Psoas muscle (tissue), 8 donors: ENCODE results near the gene PDLIM4. TPM values are rescaled to one million over a fixed set of nuclear protein-coding genes. Genes with fewer than 3 reads are reported as not detected.

Experiments used
- ATAC-seq, 4 donors: fragments of 200-7000 bp; cut with Tn5 transposase; one replicate each; pipeline ENCODE4 v1.9.1; 2020; ENCODE audit warnings: moderate library complexity in 3 of 4, mild to moderate bottlenecking in 2 of 4
- DNase-seq, 2 donors: peaks; one replicate each; pipeline ENCODE4 v3.0.0-alpha.2; 2020
- H3K27ac ChIP-seq: fragments of 200-600 bp; one replicate; pipeline ENCODE4 v1.8.0; 2022
- H3K27me3 ChIP-seq, 3 donors: fragments of 200-600 bp in 1 of 3; one replicate each; pipeline versions ENCODE4 v1.6.1 to v1.8.0; 2013 to 2022; ENCODE audit warnings: low read length in 2 of 3, mild to moderate bottlenecking in 2 of 3, moderate library complexity in 1 of 3; ENCODE audit not compliant: insufficient read depth in 3 of 3
- H3K36me3 ChIP-seq, 2 donors: fragments of 200-600 bp in 1 of 2; one replicate each; pipeline versions ENCODE4 v1.6.1 to v1.8.0; 2013 to 2022; ENCODE audit warnings: low read depth in 1 of 2, mild to moderate bottlenecking in 1 of 2, moderate library complexity in 1 of 2; ENCODE audit not compliant: insufficient read depth in 1 of 2
- H3K4me1 ChIP-seq: fragments of 200-600 bp; one replicate; pipeline ENCODE4 v1.8.0; 2022
- H3K4me3 ChIP-seq: fragments of 200-600 bp; one replicate; pipeline ENCODE4 v1.8.0; 2022; ENCODE audit warnings: mild to moderate bottlenecking
- H3K9me3 ChIP-seq: fragments of 200-600 bp; one replicate; pipeline ENCODE4 v1.8.0; 2022
- WGBS, 3 donors: extraction: QIAGEN DNeasy Blood & Tissue Kit; methylation state at CpG; one replicate each; pipeline versions ENCODE4 v1.1.6 to v1.1.7; 2013; 5-methylcytosine and 5-hydroxymethylcytosine counted together
- intact Hi-C, 2 donors: fragments of 100-400 bp; cut with DNase I; formaldehyde crosslinking; loops; one replicate each; pipeline versions ENCODE4 v1.11.0 to v1.14.2; 2022
- polyA plus RNA-seq, 3 donors: library from polyadenylated mRNA; stranded (reverse); fragments of 200-250 nt; gene quantifications; one replicate each; pipeline ENCODE4 v1.2.3, GENCODE V29; 2013
- total RNA-seq, 4 donors: library from RNA; stranded (reverse); fragmentation: NEBNext Ultra II Directional in 2 of 4; extraction: Animal tissue kit (Norgen Biotek cat#: 25700) in 2 of 4; gene quantifications; one replicate each; pipeline versions ENCODE4 v1.2.1 to v1.2.4, GENCODE V29; 2021 to 2023
- TF ChIP-seq, protein P1 (sequence below): fragments of 200-600 bp; IDR thresholded peaks from one replicate; pipeline ENCODE4 v1.8.0; 2022; ENCODE audit warnings: antibody characterized with exemption
- donor health status: healthy with polysubstance abuse.
- donor health status: DM: no; HTN: no; CAD: no; lungs with moderate emphysema.
- donor health status: Bipolar disorder and iron deficiency.
- donor health status: healthy.
- donor health status: DM: yes; HTN: yes; CAD: no.
- donor health status: DM: no; HTN: no; CAD: no.
- donor health status: DM: no; HTN: no; CAD: no.
- donor health status: DM: yes; HTN: yes; CAD: no.

PDLIM4 gene
- total and polyA plus RNA-seq, 7 donors, result 1.8 to 6.6 (median 5.6) TPM

DNA sequence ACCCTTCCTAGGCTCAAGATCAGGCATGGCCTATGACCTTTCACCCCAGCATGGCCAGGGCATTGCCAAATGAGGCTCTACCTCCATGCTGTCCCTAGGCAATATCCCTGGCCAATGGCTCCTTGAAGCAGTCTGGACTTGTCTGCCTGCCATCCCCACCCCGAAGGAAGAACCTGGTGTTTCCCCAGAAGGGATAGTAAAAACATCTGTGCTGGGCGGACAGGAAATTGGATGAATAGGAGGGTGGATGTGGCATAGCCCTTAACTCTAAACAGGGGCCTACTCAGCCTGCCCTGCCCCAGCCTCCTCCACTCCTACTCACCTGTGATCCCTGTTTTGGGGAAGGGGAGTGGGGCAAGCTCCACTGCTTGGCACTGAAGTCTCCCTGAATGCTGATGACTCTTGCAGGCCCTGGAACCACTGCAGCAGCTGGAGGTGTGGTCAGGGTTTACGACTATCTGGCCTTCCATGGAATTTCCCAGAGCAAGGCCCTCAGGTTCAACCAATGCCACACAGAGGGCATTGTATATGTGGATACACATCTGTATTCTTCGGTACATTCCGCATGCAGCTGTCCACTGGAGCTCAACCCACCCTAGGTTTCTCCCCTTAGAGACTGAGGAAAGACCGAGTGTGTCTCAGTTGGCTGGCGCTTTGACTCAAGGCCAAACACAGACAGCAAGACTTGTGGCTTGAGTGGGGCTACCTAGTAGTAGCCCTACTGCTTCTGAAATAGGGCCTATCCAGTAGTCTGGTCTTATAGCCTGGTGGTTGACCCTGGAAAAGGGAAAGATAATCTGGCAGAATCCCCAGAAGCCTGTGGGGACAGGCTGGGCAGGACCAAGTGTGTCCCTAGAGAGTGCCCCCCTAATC is 23.4 kb upstream of the PDLIM4 start:
- Histone ChIP-seq H3K4me3 (no peak overlapping the region), H3K27me3 (no peaks in the 10 kb centered on the region), H3K4me1 (no peaks in the 10 kb centered on the region), H3K36me3 (no peaks in the 10 kb centered on the region), H3K9me3 (no peaks in the 10 kb centered on the region), H3K27ac (no peak overlapping the region)
- TF ChIP-seq, protein P1, sequence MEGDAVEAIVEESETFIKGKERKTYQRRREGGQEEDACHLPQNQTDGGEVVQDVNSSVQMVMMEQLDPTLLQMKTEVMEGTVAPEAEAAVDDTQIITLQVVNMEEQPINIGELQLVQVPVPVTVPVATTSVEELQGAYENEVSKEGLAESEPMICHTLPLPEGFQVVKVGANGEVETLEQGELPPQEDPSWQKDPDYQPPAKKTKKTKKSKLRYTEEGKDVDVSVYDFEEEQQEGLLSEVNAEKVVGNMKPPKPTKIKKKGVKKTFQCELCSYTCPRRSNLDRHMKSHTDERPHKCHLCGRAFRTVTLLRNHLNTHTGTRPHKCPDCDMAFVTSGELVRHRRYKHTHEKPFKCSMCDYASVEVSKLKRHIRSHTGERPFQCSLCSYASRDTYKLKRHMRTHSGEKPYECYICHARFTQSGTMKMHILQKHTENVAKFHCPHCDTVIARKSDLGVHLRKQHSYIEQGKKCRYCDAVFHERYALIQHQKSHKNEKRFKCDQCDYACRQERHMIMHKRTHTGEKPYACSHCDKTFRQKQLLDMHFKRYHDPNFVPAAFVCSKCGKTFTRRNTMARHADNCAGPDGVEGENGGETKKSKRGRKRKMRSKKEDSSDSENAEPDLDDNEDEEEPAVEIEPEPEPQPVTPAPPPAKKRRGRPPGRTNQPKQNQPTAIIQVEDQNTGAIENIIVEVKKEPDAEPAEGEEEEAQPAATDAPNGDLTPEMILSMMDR, result no peak
- 83 to 88% (median 85%) methylated on average over 7 of the region's 7 CpGs for WGBS, 3 donors
- no peak for DNase-seq
- intact Hi-C loops, result no loop called here
- no peak for ATAC-seq

GRCh38 chr5:132234684-132235062 is 22.8 kb upstream of the PDLIM4 start:
- H3K4me3 ChIP-seq, result no peak overlapping the region
- 92 to 100% (median 92%) methylated on average over 2 of the region's 2 CpGs for WGBS, 3 donors
- H3K4me1 ChIP-seq, result no peaks in the 10 kb centered on the region
- ATAC-seq (no peak), DNase-seq (no peak)
- H3K9me3 ChIP-seq, result no peaks in the 10 kb centered on the region
- no peak overlapping the region for H3K27ac ChIP-seq
- no peaks in the 10 kb centered on the region for H3K36me3 ChIP-seq
- H3K27me3 ChIP-seq, result no peaks in the 10 kb centered on the region
- TF ChIP-seq, protein P1, result no peak
- intact Hi-C loops, result no loop called here

DNA sequence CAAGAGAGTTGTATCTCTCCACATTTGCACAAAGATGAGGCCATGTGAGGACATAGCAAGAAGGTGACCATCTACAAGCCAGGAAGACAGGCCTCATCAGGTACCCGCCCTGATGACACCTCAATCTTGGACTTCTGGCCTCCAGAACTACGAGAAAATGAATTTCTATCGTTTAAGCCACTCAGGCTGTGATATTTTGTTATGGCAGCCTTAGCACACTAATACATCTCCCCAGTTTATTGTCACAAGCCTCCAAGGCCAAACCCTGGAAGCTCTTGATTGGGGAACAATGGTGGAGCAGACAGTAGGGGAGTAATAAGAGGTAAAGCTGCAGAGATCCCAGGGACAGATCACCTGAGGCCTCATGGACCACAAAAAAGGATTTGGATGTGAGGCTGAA is 22.2 kb upstream of the PDLIM4 start:
- no peak overlapping the region for H3K27ac ChIP-seq
- DNase-seq (no peak), ATAC-seq (no peak)
- intact Hi-C loops, result no loop called here
- no peaks in the 10 kb centered on the region for H3K36me3 ChIP-seq
- no peaks in the 10 kb centered on the region for H3K9me3 ChIP-seq
- TF ChIP-seq, protein P1, result no peak
- no peaks in the 10 kb centered on the region for H3K4me1 ChIP-seq
- WGBS, 3 donors, result 93 to 94% (median 93%) methylated on average over 3 of the region's 3 CpGs
- H3K4me3 ChIP-seq, result no peak overlapping the region
- H3K27me3 ChIP-seq, result no peaks in the 10 kb centered on the region

- TF ChIP-seq, protein P1, result no peak
- intact Hi-C loops, result no loop called here
- H3K9me3 ChIP-seq, result no peaks in the 10 kb centered on the region
- no peaks in the 10 kb centered on the region for H3K4me1 ChIP-seq
- H3K4me3 ChIP-seq, result no peak overlapping the region
- no peak overlapping the region for H3K27ac ChIP-seq
- no peaks in the 10 kb centered on the region for H3K36me3 ChIP-seq
- DNase-seq (no peak), ATAC-seq (no peak)
- WGBS, 3 donors, result 95 to 100% methylated on average over 1 of the region's 1 CpG; no CpG with 5 or more reads in 1 of the 3 donors
- no peaks in the 10 kb centered on the region for H3K27me3 ChIP-seq
These were observed 20.4 kb upstream of the PDLIM4 start for GRCh38 chr5:132237141-132237540.
